Right lobe of liver (tissue), 4 donors: Measurements from ENCODE around the gene PRKCB.

Source experiments
- CTCF ChIP-seq, 4 donors: fragments of 200-600 bp in 3 of 4; fragments of 450-650 bp in 1 of 4; IDR thresholded peaks; one replicate each; pipeline versions ENCODE4 v1.5.1 to v1.8.0; 2016 to 2022; ENCODE audit warnings: antibody characterized with exemption in 4 of 4, mild to moderate bottlenecking in 2 of 4
- POLR2A ChIP-seq: fragments of 450-650 bp; IDR thresholded peaks from one replicate; pipeline ENCODE4 v1.6.1; 2017; ENCODE audit warnings: antibody characterized with exemption, mild to moderate bottlenecking
- donor health status: DM: no; HTN: no; CAD: no.
- donor health status: DM: no; HTN: no; CAD: no.
- donor health status: DM: no; HTN: yes; CAD: no.

- TF ChIP-seq CTCF (IDR thresholded peaks at IDR 0.05) (no peak), POLR2A (no peak)
These were observed 66.4 kb downstream of the PRKCB start for GRCh38 chr16:23902034-23902747.
